HCT116 (cell line): ENCODE measurements around the gene TLE4. TPM values are rescaled to one million over a fixed set of nuclear protein-coding genes. Genes with fewer than 3 reads are reported as not detected.

Experiments
- ATAC-seq: fragments of 200-7000 bp; cut with Tn5 transposase; 2 replicates; pipeline ENCODE4 v1.9.1; 2020; ENCODE audit warnings: mild to moderate bottlenecking, moderate library complexity
- BruUV-seq: library from RNA; stranded (reverse); fragments of 400-500 nt; replicated peaks from 2 replicates; lab custom pipeline; 2021; lab: Mats Ljungman, UMichigan
- CTCF ChIA-PET: fragments of 300-600 bp; sonication (Branson Sonifier 250); formaldehyde crosslinking; loops from one replicate; lab custom pipeline; 2021; ENCODE audit warnings: antibody characterized with exemption; lab: Charles Lee
- POLR2A ChIA-PET: fragments of 300-600, 350-600 bp; sonication (Branson Sonifier 250); formaldehyde crosslinking; loops from one replicate; lab custom pipeline; 2021; ENCODE audit warnings: antibody characterized with exemption; lab: Charles Lee
- RAD21 ChIA-PET, 2 experiments: fragments of 300-600 bp; sonication (Branson Sonifier 250); formaldehyde crosslinking; loops; one replicate each; lab custom pipeline; 2023; ENCODE audit warnings: low total read pairs in 2 of 2; ENCODE audit not compliant: uncharacterized antibody in 2 of 2, unreplicated experiment in 2 of 2, low non-redundant PET in 1 of 2; lab: Charles Lee
- DNase-seq: peaks from one replicate; pipeline ENCODE4 v3.0.0-alpha.2; 2010; ENCODE audit warnings: low read depth, low spot score
- H2AFZ ChIP-seq: fragments of 200-600 bp; shearing (Covaris generic), sonication (generic); 2 replicates; pipeline ENCODE4 v1.6.1; 2017; ENCODE audit warnings: low read depth, mixed run types, mixed read lengths, antibody characterized with exemption, low read length; ENCODE audit not compliant: poor library complexity, severe bottlenecking
- H3K27ac ChIP-seq: 2 replicates; pipeline ENCODE4 v1.5.1; 2012; ENCODE audit warnings: low read depth, low read length
- H3K27me3 ChIP-seq: fragments of 200-600 bp; sonication (generic); 2 replicates; pipeline ENCODE4 v1.6.1; 2016; ENCODE audit warnings: mixed run types, low read length, mixed read lengths; ENCODE audit not compliant: insufficient read depth
- H3K36me3 ChIP-seq, 2 experiments: fragments of 200-500 bp in 1 of 2; fragments of 200-600 bp in 1 of 2; sonication (Bioruptor generic) in 1 of 2; sonication (generic) in 1 of 2; 2 replicates each; pipeline versions ENCODE4 v1.5.1 to v1.6.1; 2014 to 2016; ENCODE audit warnings: low read length in 2 of 2, inconsistent platforms in 1 of 2, mixed read lengths in 1 of 2, mixed run types in 1 of 2; ENCODE audit not compliant: insufficient read depth in 2 of 2, control insufficient read depth in 1 of 2
- H3K4me1 ChIP-seq, 2 experiments: fragments of 200-600 bp in 1 of 2; sonication (generic) in 1 of 2; 2 replicates each; pipeline versions ENCODE4 v1.5.1 to v1.6.1; 2012 to 2017; ENCODE audit warnings: low read length in 2 of 2, inconsistent platforms in 1 of 2, mild to moderate bottlenecking in 1 of 2, mixed read lengths in 1 of 2, mixed run types in 1 of 2, moderate library complexity in 1 of 2; ENCODE audit not compliant: insufficient read depth in 2 of 2, control insufficient read depth in 1 of 2
- H3K4me2 ChIP-seq: fragments of 200-600 bp; sonication (generic); 2 replicates; pipeline ENCODE4 v1.6.1; 2017; ENCODE audit warnings: mixed run types, low read length, mixed read lengths
- H3K4me3 ChIP-seq, 2 experiments: fragments of 200-600 bp in 1 of 2; sonication (generic) in 1 of 2; replicated peaks in 1 of 2; 2 replicates each; pipeline ENCODE4 v1.5.1; 2011 to 2016; ENCODE audit warnings: low read length in 2 of 2, control low read depth in 1 of 2, low read depth in 1 of 2, mild to moderate bottlenecking in 1 of 2, mixed read lengths in 1 of 2, mixed run types in 1 of 2
- H3K79me2 ChIP-seq: fragments of 200-600 bp; sonication (generic); 2 replicates; pipeline ENCODE4 v1.6.1; 2017; ENCODE audit warnings: mild to moderate bottlenecking, mixed run types, low read length, moderate library complexity, mixed read lengths; ENCODE audit not compliant: insufficient read depth
- H3K9ac ChIP-seq: fragments of 200-600 bp; sonication (generic); 2 replicates; pipeline ENCODE4 v1.6.1; 2016; ENCODE audit warnings: low read length, mixed read lengths
- H3K9me2 ChIP-seq: fragments of 200-600 bp; sonication (generic), shearing (Covaris generic); 2 replicates; pipeline ENCODE4 v1.6.1; 2017; ENCODE audit warnings: mixed run types, mild to moderate bottlenecking, moderate library complexity; ENCODE audit not compliant: insufficient read depth
- H3K9me3 ChIP-seq, 2 experiments: fragments of 200-500 bp in 1 of 2; fragments of 200-600 bp in 1 of 2; sonication (Bioruptor generic) in 1 of 2; sonication (generic) in 1 of 2; 2 replicates each; pipeline ENCODE4 v1.6.1; 2014 to 2017; ENCODE audit warnings: low read length in 2 of 2, mixed read lengths in 2 of 2, inconsistent platforms in 1 of 2, low read depth in 1 of 2, mild to moderate bottlenecking in 1 of 2, mixed run types in 1 of 2, moderate library complexity in 1 of 2; ENCODE audit not compliant: control insufficient read depth in 1 of 2, insufficient read depth in 1 of 2
- H4K20me1 ChIP-seq: fragments of 200-600 bp; sonication (generic), shearing (Covaris generic); 2 replicates; pipeline ENCODE4 v1.6.1; 2017; ENCODE audit warnings: mixed run types, mild to moderate bottlenecking, moderate library complexity; ENCODE audit not compliant: insufficient read depth
- CTCF ChIP-seq, 3 experiments: fragments of 200-600 bp in 1 of 3; sonication (generic) in 1 of 3; IDR thresholded peaks in 2 of 3; conservative IDR thresholded peaks in 1 of 3; 2 replicates each; pipeline ENCODE4 v1.5.1; 2012 to 2017; ENCODE audit warnings: low read depth in 2 of 3, low read length in 2 of 3, antibody characterized with exemption in 1 of 3, borderline replicate concordance in 1 of 3, control low read depth in 1 of 3, mild to moderate bottlenecking in 1 of 3, mixed read lengths in 1 of 3, mixed run types in 1 of 3, moderate library complexity in 1 of 3; ENCODE audit not compliant: insufficient read depth in 1 of 3
- ELF1 ChIP-seq: IDR thresholded peaks from 2 replicates; pipeline ENCODE4 v1.6.1; 2012; ENCODE audit warnings: low read depth, borderline replicate concordance
- EZH2 ChIP-seq: fragments of 200-600 bp; sonication (generic); IDR thresholded peaks from 2 replicates; pipeline ENCODE4 v1.6.1; 2017; ENCODE audit warnings: antibody characterized with exemption, mixed run types
- MAX ChIP-seq: IDR thresholded peaks from 2 replicates; pipeline ENCODE4 v1.6.1; 2012
- RAD21 ChIP-seq: IDR thresholded peaks from 2 replicates; pipeline ENCODE4 v1.6.1; 2012; ENCODE audit warnings: low read depth, mild to moderate bottlenecking
- SP1 ChIP-seq: IDR thresholded peaks from 2 replicates; pipeline ENCODE4 v1.6.1; 2012; ENCODE audit warnings: low read depth
- ZBTB33 ChIP-seq: IDR thresholded peaks from 2 replicates; pipeline ENCODE4 v1.6.1; 2011; ENCODE audit warnings: mild to moderate bottlenecking, low read length, moderate library complexity; ENCODE audit not compliant: insufficient replicate concordance; ENCODE audit errors: extremely low read depth
- ZFX ChIP-seq: fragments of 450-650 bp; IDR thresholded peaks from 2 replicates; pipeline ENCODE4 v1.6.1; 2017
- intact Hi-C: fragments of 100-400 bp; cut with micrococcal nuclease; formaldehyde crosslinking; loops from 2 replicates; pipeline ENCODE4 v1.10.0; 2022
- total RNA-seq: library from RNA; stranded (reverse); gene quantifications from one replicate; pipeline ENCODE4 v1.2.1, GENCODE V29; 2021; ENCODE audit not compliant: unreplicated experiment

The TLE4 gene
- total RNA-seq, 1 experiment from 2014 or later = 0.39 TPM

GRCh38 chr9:79694676-79695400, 123.1 kb downstream of the TLE4 start:
- no peaks in the 10 kb centered on the region for H3K4me1 ChIP-seq
- no peaks in the 10 kb centered on the region for H3K36me3 ChIP-seq
- no peak overlapping the region for H3K27ac ChIP-seq
- POLR2A ChIA-PET = no interaction called here
- intact Hi-C loops = no loop called here
- CTCF ChIA-PET = no interaction called here
- H3K27me3 ChIP-seq = no peaks in the 10 kb centered on the region
- ATAC-seq = no peak
- no peaks in the 10 kb centered on the region for H3K79me2 ChIP-seq
- no peak overlapping the region for H3K9ac ChIP-seq
- H2AFZ ChIP-seq = no peak overlapping the region
- BruUV-seq = no TSS peak
- H3K4me3 ChIP-seq = no peak overlapping the region
- H3K9me2 ChIP-seq = no peaks in the 10 kb centered on the region
- peaks cover 0 to 13% of the 10 kb centered on the region in 2 experiments; a peak in 3 of 4 replicates for H3K9me3 ChIP-seq
- RAD21 ChIA-PET = no interaction called here
- H3K4me2 ChIP-seq = no peak overlapping the region
- no peaks in the 10 kb centered on the region for H4K20me1 ChIP-seq
- TF ChIP-seq MAX (no peak), EZH2 (no peak), SP1 (no peak), ELF1 (no peak), ZFX (no peak), CTCF (IDR thresholded peaks at IDR 0.05 in 2 of 3, conservative IDR thresholded peaks at IDR 0.05 in 1 of 3; ENCODE audit: borderline replicate concordance in 1 of 3, insufficient read depth in 1 of 3, low read depth in 2 of 3, low read length in 2 of 3) (no peak), ZBTB33 (no peak), RAD21 (no peak)
- DNase-seq = no peak
